Panc1 (cell line): Measurements from ENCODE around the gene JADE2. TPM values are rescaled to one million over a fixed set of nuclear protein-coding genes. Genes with fewer than 3 reads are reported as not detected.

Source experiments
- ATAC-seq: fragments of 200-7000 bp; cut with Tn5 transposase; 2 replicates; pipeline ENCODE4 v1.9.1; 2020; ENCODE audit warnings: mild to moderate bottlenecking, moderate library complexity
- BruUV-seq: library from RNA; stranded (reverse); fragments of 400-500 nt; replicated peaks from 2 replicates; lab custom pipeline; 2021; lab: Mats Ljungman, UMichigan
- CTCF ChIA-PET: fragments of 300-600 bp; sonication (Branson Sonifier 250); formaldehyde crosslinking; loops from one replicate; lab custom pipeline; 2022; ENCODE audit warnings: antibody characterized with exemption; lab: Charles Lee
- POLR2A ChIA-PET: fragments of 300-600 bp; sonication (Branson Sonifier 250); formaldehyde crosslinking; loops from one replicate; lab custom pipeline; 2022; ENCODE audit warnings: antibody characterized with exemption; lab: Charles Lee
- DNase-seq: peaks from one replicate; pipeline ENCODE4 v3.0.0-alpha.2; 2010; ENCODE audit warnings: low read depth, low spot score
- H3K27ac ChIP-seq: 2 replicates; pipeline ENCODE4 v1.5.1; 2011; ENCODE audit warnings: mild to moderate bottlenecking, low read length, inconsistent platforms
- H3K27me3 ChIP-seq: fragments of 200-500 bp; sonication (Bioruptor generic); 2 replicates; pipeline ENCODE4 v1.6.0; 2014; ENCODE audit warnings: low read length, inconsistent platforms; ENCODE audit not compliant: control insufficient read depth, insufficient read depth
- H3K36me3 ChIP-seq: fragments of 200-500 bp; sonication (Bioruptor generic); 2 replicates; pipeline ENCODE4 v1.5.1; 2014; ENCODE audit warnings: inconsistent platforms, mild to moderate bottlenecking, low read length, moderate library complexity; ENCODE audit not compliant: control insufficient read depth, insufficient read depth
- H3K4me1 ChIP-seq: 2 replicates; pipeline ENCODE4 v1.5.1; 2011; ENCODE audit warnings: inconsistent platforms, mild to moderate bottlenecking, low read length, moderate library complexity; ENCODE audit not compliant: control insufficient read depth, insufficient read depth
- H3K4me3 ChIP-seq, 2 experiments: 2 replicates each; pipeline ENCODE4 v1.5.1; 2011 to 2012; ENCODE audit warnings: low read depth in 2 of 2, low read length in 2 of 2, mild to moderate bottlenecking in 2 of 2, inconsistent platforms in 1 of 2, moderate library complexity in 1 of 2
- H3K9me3 ChIP-seq: fragments of 200-500 bp; sonication (Bioruptor generic); 2 replicates; pipeline ENCODE4 v1.5.1; 2014; ENCODE audit warnings: low read depth, mild to moderate bottlenecking, inconsistent platforms, low read length, moderate library complexity; ENCODE audit not compliant: control insufficient read depth, insufficient read depth
- CTCF ChIP-seq: fragments of 450-650 bp; IDR thresholded peaks from 2 replicates; pipeline ENCODE4 v1.5.1; 2017; ENCODE audit warnings: mild to moderate bottlenecking
- POLR2AphosphoS5 ChIP-seq: IDR thresholded peaks from 2 replicates; pipeline ENCODE4 v1.6.1; 2012; ENCODE audit warnings: mild to moderate bottlenecking, low read depth, low read length, moderate library complexity
- REST ChIP-seq, 2 experiments: IDR thresholded peaks; 2 replicates each; pipeline ENCODE4 v1.6.1; 2011 to 2012; ENCODE audit warnings: low read depth in 2 of 2, control low read depth in 1 of 2, low read length in 1 of 2, mild to moderate bottlenecking in 1 of 2, moderate library complexity in 1 of 2; ENCODE audit not compliant: insufficient read depth in 1 of 2
- SIN3A ChIP-seq: IDR thresholded peaks from 2 replicates; pipeline ENCODE4 v1.6.1; 2012; ENCODE audit warnings: low read depth, mild to moderate bottlenecking, low read length, moderate library complexity, borderline replicate concordance; ENCODE audit not compliant: insufficient read depth
- TCF7L2 ChIP-seq: IDR thresholded peaks from 2 replicates; pipeline ENCODE4 v1.6.1; 2011; ENCODE audit warnings: mild to moderate bottlenecking, low read depth, low read length, inconsistent platforms
- in situ Hi-C: cut with HindIII; loops from 2 replicates; pipeline ENCODE4 v1.10.0; 2016; ENCODE audit warnings: low sequenced_read_pairs, low pct_unique_long_range_greater_than_20kb
- intact Hi-C: fragments of 100-400 bp; cut with micrococcal nuclease; formaldehyde crosslinking; loops from one replicate; pipeline ENCODE4 v1.10.0; 2022; ENCODE audit not compliant: unreplicated experiment
- total RNA-seq: library from RNA; stranded (reverse); gene quantifications from one replicate; pipeline ENCODE4 v1.2.1, GENCODE V29; 2021; ENCODE audit not compliant: unreplicated experiment

JADE2 gene
- total RNA-seq, 1 experiment from 2014 or later, result 80.0 TPM

GRCh38 chr5:134479839-134480238 lies 45.6 kb upstream of the JADE2 start:
- Histone ChIP-seq H3K27me3 (no peaks in the 10 kb centered on the region), H3K27ac (no peak overlapping the region), H3K36me3 (no peaks in the 10 kb centered on the region), H3K4me3 (no peak overlapping the region), H3K4me1 (no peaks in the 10 kb centered on the region), H3K9me3 (no peaks in the 10 kb centered on the region)
- ChIA-PET CTCF (no interaction called here), POLR2A (no interaction called here)
- no peak for TF ChIP-seq TCF7L2
- TF ChIP-seq CTCF, result no peak
- TF ChIP-seq POLR2AphosphoS5, result no peak
- TF ChIP-seq REST (IDR thresholded peaks at IDR 0.05; ENCODE audit: insufficient read depth in 1 of 2, low read depth in 2 of 2, low read length in 1 of 2), result no peak
- TF ChIP-seq SIN3A, result no peak
- ATAC-seq (no peak), DNase-seq (no peak)
- no TSS peak for BruUV-seq
- in situ Hi-C loops, result no loop called here
- intact Hi-C loops, result no loop called here

GRCh38 chr5:134489227-134489944 lies 36.1 kb upstream of the JADE2 start:
- intact Hi-C loops (no loop called here), in situ Hi-C loops (no loop called here)
- POLR2A ChIA-PET, result no interaction called here
- no peak for DNase-seq
- H3K36me3 ChIP-seq, result no peaks in the 10 kb centered on the region
- H3K4me1 ChIP-seq, result no peaks in the 10 kb centered on the region
- H3K4me3 ChIP-seq, result no peak overlapping the region
- no peaks in the 10 kb centered on the region for H3K27me3 ChIP-seq
- no peak for TF ChIP-seq CTCF
- TF ChIP-seq SIN3A, result no peak
- TF ChIP-seq POLR2AphosphoS5, result no peak
- no peak for TF ChIP-seq TCF7L2
- TF ChIP-seq REST (IDR thresholded peaks at IDR 0.05; ENCODE audit: insufficient read depth in 1 of 2, low read depth in 2 of 2, low read length in 1 of 2), result no peak
- no peak for ATAC-seq
- H3K27ac ChIP-seq, result no peak overlapping the region
- CTCF ChIA-PET, result interaction anchor here (0.7 kb wide), 1 partner anchor 17 kb away, joined by 4 read pairs; no protein-coding TSS in a partner anchor
- BruUV-seq, result no TSS peak
- H3K9me3 ChIP-seq, result no peaks in the 10 kb centered on the region
